Gastrocnemius medialis (tissue), 4 donors: ENCODE measurements around the gene BRD8.

Source experiments
- CTCF ChIP-seq, 5 experiments: fragments of 450-650 bp in 3 of 5; fragments of 200-600 bp in 2 of 5; sonication (generic) in 2 of 5; IDR thresholded peaks in 4 of 5; conservative IDR thresholded peaks in 1 of 5; 1 replicate in 4 of 5; 2 replicates in 1 of 5; pipeline ENCODE4 v1.5.1; 2016 to 2019; ENCODE audit warnings: antibody characterized with exemption in 5 of 5, mild to moderate bottlenecking in 3 of 5, moderate library complexity in 3 of 5
- POLR2A ChIP-seq, 2 donors: fragments of 450-650 bp; IDR thresholded peaks; one replicate each; pipeline ENCODE4 v1.6.1; 2017; ENCODE audit warnings: antibody characterized with exemption in 2 of 2, mild to moderate bottlenecking in 2 of 2, moderate library complexity in 2 of 2

- TF ChIP-seq CTCF (IDR thresholded peaks at IDR 0.05 in 4 of 5, conservative IDR thresholded peaks at IDR 0.05 in 1 of 5), result no peak
- TF ChIP-seq POLR2A (IDR thresholded peaks at IDR 0.05), result no peak
Measured at GRCh38 chr5:138132543-138132942, 45.9 kb downstream of the BRD8 start.
